Measurements from ENCODE around the gene CLDN18. TPM values are rescaled to one million over a fixed set of nuclear protein-coding genes. Genes with fewer than 3 reads are reported as not detected.

CLDN18 gene
- total and polyA plus RNA-seq, 2 experiments from 2014 or later = 0.19 TPM; not detected in 1

- TF ChIP-seq, protein P1, sequence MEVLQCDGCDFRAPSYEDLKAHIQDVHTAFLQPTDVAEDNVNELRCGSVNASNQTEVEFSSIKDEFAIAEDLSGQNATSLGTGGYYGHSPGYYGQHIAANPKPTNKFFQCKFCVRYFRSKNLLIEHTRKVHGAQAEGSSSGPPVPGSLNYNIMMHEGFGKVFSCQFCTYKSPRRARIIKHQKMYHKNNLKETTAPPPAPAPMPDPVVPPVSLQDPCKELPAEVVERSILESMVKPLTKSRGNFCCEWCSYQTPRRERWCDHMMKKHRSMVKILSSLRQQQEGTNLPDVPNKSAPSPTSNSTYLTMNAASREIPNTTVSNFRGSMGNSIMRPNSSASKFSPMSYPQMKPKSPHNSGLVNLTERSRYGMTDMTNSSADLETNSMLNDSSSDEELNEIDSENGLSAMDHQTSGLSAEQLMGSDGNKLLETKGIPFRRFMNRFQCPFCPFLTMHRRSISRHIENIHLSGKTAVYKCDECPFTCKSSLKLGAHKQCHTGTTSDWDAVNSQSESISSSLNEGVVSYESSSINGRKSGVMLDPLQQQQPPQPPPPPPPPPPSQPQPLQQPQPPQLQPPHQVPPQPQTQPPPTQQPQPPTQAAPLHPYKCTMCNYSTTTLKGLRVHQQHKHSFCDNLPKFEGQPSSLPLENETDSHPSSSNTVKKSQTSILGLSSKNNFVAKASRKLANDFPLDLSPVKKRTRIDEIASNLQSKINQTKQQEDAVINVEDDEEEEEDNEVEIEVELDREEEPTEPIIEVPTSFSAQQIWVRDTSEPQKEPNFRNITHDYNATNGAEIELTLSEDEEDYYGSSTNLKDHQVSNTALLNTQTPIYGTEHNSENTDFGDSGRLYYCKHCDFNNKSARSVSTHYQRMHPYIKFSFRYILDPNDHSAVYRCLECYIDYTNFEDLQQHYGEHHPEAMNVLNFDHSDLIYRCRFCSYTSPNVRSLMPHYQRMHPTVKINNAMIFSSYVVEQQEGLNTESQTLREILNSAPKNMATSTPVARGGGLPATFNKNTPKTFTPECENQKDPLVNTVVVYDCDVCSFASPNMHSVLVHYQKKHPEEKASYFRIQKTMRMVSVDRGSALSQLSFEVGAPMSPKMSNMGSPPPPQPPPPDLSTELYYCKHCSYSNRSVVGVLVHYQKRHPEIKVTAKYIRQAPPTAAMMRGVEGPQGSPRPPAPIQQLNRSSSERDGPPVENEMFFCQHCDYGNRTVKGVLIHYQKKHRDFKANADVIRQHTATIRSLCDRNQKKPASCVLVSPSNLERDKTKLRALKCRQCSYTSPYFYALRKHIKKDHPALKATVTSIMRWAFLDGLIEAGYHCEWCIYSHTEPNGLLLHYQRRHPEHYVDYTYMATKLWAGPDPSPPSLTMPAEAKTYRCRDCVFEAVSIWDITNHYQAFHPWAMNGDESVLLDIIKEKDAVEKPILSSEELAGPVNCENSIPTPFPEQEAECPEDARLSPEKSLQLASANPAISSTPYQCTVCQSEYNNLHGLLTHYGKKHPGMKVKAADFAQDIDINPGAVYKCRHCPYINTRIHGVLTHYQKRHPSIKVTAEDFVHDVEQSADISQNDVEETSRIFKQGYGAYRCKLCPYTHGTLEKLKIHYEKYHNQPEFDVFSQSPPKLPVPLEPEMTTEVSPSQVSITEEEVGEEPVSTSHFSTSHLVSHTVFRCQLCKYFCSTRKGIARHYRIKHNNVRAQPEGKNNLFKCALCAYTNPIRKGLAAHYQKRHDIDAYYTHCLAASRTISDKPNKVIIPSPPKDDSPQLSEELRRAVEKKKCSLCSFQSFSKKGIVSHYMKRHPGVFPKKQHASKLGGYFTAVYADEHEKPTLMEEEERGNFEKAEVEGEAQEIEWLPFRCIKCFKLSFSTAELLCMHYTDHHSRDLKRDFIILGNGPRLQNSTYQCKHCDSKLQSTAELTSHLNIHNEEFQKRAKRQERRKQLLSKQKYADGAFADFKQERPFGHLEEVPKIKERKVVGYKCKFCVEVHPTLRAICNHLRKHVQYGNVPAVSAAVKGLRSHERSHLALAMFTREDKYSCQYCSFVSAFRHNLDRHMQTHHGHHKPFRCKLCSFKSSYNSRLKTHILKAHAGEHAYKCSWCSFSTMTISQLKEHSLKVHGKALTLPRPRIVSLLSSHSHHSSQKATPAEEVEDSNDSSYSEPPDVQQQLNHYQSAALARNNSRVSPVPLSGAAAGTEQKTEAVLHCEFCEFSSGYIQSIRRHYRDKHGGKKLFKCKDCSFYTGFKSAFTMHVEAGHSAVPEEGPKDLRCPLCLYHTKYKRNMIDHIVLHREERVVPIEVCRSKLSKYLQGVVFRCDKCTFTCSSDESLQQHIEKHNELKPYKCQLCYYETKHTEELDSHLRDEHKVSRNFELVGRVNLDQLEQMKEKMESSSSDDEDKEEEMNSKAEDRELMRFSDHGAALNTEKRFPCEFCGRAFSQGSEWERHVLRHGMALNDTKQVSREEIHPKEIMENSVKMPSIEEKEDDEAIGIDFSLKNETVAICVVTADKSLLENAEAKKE (CRISPR knock-in tag; IDR thresholded peaks at IDR 0.05) = no peak
- TF ChIP-seq EZH2phosphoT487 (IDR thresholded peaks at IDR 0.05; ENCODE audit: unreplicated experiment) = no peak
- TF ChIP-seq EZH2 (IDR thresholded peaks at IDR 0.05; ENCODE audit: low read depth, unreplicated experiment) = no peak
- no peak for TF ChIP-seq NANOG (IDR thresholded peaks at IDR 0.05; ENCODE audit: borderline replicate concordance)
These were observed 57.0 kb downstream of the CLDN18 start (continued) for GRCh38 chr3:138066972-138067371.

DNA sequence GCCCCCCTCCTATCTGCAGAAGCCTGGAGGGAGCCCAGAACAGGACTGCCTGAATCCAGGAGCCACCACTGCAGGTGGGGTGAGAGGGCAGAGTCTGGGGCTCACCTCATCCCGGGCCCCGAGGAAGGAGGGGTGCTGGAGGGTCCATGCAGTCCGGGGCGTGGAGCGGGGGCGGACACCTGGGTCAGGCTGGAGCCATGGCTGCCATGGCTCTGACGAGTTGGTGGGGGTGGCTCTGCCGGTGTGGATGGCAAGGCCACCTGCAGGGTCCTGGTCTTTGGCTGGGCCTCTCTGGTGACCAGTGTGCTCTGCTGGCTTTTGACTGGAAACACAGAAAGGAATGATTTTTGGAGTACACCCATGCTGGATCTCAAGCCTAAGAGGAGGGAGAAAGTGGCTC is 58.1 kb downstream of the CLDN18 start:
- Histone ChIP-seq H3K27me3 (ENCODE audit: insufficient read depth) (no peaks in the 10 kb centered on the region), H3K36me3 (ENCODE audit: insufficient read depth) (peaks cover 4% of the 10 kb centered on the region; the same call in 1 of the 2 replicates), H3K4me2 (no peak overlapping the region), H3K4me1 (ENCODE audit: insufficient read depth) (peaks cover 1% of the 10 kb centered on the region; the same call in 1 of the 2 replicates), H3K27ac (ENCODE audit: low read depth) (no peak overlapping the region), H4K20me1 (replicated peaks; ENCODE audit: insufficient read depth) (no peaks in the 10 kb centered on the region), H3K79me2 (replicated peaks; ENCODE audit: insufficient read depth) (no peaks in the 10 kb centered on the region), H3F3A (replicated peaks; ENCODE audit: low read depth) (no peaks in the 10 kb centered on the region), H2AFZ (no peak overlapping the region), H3K9me2 (ENCODE audit: insufficient read depth) (peaks cover 1% of the 10 kb centered on the region; the same call in 1 of the 2 replicates), H3K4me3 (no peak overlapping the region)
- no peak for ATAC-seq
- TF ChIP-seq EZH2phosphoT487 (IDR thresholded peaks at IDR 0.05; ENCODE audit: unreplicated experiment) (no peak), STAT1 (IDR thresholded peaks at IDR 0.05; ENCODE audit: unreplicated experiment) (no peak), NANOG (IDR thresholded peaks at IDR 0.05; ENCODE audit: borderline replicate concordance) (no peak), JUNB (IDR thresholded peaks at IDR 0.05; ENCODE audit: unreplicated experiment) (no peak), ZNF331 (CRISPR knock-in tag; IDR thresholded peaks at IDR 0.05; ENCODE audit: low read depth) (no peak), CREB1 (CRISPR knock-in tag; IDR thresholded peaks at IDR 0.05; ENCODE audit: low read depth) (no peak), POLR2AphosphoS5 (IDR thresholded peaks at IDR 0.05; ENCODE audit: low read depth) (no peak)
- TF ChIP-seq, protein P2, sequence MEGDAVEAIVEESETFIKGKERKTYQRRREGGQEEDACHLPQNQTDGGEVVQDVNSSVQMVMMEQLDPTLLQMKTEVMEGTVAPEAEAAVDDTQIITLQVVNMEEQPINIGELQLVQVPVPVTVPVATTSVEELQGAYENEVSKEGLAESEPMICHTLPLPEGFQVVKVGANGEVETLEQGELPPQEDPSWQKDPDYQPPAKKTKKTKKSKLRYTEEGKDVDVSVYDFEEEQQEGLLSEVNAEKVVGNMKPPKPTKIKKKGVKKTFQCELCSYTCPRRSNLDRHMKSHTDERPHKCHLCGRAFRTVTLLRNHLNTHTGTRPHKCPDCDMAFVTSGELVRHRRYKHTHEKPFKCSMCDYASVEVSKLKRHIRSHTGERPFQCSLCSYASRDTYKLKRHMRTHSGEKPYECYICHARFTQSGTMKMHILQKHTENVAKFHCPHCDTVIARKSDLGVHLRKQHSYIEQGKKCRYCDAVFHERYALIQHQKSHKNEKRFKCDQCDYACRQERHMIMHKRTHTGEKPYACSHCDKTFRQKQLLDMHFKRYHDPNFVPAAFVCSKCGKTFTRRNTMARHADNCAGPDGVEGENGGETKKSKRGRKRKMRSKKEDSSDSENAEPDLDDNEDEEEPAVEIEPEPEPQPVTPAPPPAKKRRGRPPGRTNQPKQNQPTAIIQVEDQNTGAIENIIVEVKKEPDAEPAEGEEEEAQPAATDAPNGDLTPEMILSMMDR (conservative IDR thresholded peaks at IDR 0.05; ENCODE audit: low read depth in 2 of 2) = no peak
- TF ChIP-seq, protein P3, sequence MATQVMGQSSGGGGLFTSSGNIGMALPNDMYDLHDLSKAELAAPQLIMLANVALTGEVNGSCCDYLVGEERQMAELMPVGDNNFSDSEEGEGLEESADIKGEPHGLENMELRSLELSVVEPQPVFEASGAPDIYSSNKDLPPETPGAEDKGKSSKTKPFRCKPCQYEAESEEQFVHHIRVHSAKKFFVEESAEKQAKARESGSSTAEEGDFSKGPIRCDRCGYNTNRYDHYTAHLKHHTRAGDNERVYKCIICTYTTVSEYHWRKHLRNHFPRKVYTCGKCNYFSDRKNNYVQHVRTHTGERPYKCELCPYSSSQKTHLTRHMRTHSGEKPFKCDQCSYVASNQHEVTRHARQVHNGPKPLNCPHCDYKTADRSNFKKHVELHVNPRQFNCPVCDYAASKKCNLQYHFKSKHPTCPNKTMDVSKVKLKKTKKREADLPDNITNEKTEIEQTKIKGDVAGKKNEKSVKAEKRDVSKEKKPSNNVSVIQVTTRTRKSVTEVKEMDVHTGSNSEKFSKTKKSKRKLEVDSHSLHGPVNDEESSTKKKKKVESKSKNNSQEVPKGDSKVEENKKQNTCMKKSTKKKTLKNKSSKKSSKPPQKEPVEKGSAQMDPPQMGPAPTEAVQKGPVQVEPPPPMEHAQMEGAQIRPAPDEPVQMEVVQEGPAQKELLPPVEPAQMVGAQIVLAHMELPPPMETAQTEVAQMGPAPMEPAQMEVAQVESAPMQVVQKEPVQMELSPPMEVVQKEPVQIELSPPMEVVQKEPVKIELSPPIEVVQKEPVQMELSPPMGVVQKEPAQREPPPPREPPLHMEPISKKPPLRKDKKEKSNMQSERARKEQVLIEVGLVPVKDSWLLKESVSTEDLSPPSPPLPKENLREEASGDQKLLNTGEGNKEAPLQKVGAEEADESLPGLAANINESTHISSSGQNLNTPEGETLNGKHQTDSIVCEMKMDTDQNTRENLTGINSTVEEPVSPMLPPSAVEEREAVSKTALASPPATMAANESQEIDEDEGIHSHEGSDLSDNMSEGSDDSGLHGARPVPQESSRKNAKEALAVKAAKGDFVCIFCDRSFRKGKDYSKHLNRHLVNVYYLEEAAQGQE (IDR thresholded peaks at IDR 0.05; ENCODE audit: unreplicated experiment) = no peak
- TF ChIP-seq, protein P4, sequence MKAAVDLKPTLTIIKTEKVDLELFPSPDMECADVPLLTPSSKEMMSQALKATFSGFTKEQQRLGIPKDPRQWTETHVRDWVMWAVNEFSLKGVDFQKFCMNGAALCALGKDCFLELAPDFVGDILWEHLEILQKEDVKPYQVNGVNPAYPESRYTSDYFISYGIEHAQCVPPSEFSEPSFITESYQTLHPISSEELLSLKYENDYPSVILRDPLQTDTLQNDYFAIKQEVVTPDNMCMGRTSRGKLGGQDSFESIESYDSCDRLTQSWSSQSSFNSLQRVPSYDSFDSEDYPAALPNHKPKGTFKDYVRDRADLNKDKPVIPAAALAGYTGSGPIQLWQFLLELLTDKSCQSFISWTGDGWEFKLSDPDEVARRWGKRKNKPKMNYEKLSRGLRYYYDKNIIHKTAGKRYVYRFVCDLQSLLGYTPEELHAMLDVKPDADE (IDR thresholded peaks at IDR 0.05) = no peak
- no peak overlapping the region for H3K27ac Mint-ChIP-seq
- no peak for DNase-seq (ENCODE audit: low spot score)
- peaks cover 5% of the 10 kb centered on the region for H3K27me3 Mint-ChIP-seq (ENCODE audit: insufficient read depth, low read depth, poor library complexity)
- H3K9me3 Mint-ChIP-seq = no peaks in the 10 kb centered on the region
- H3K4me3 Mint-ChIP-seq = no peak overlapping the region
- peaks cover 21% of the 10 kb centered on the region for H3K4me1 Mint-ChIP-seq
- H3K36me3 Mint-ChIP-seq (ENCODE audit: low read depth) = peaks cover 8% of the 10 kb centered on the region; the same call in 2 of the 3 replicates
